ENCODE measurements around the gene PHACTR3. TPM values are rescaled to one million over a fixed set of nuclear protein-coding genes. Genes with fewer than 3 reads are reported as not detected.
"Not testable (repeated sequence)": the region's sequence is repeated elsewhere in the genome, so short reads cannot be mapped to it uniquely, and the experiment has no call there.

PHACTR3 gene
- total RNA-seq, 1 experiment from 2014 or later: not detected

DNA sequence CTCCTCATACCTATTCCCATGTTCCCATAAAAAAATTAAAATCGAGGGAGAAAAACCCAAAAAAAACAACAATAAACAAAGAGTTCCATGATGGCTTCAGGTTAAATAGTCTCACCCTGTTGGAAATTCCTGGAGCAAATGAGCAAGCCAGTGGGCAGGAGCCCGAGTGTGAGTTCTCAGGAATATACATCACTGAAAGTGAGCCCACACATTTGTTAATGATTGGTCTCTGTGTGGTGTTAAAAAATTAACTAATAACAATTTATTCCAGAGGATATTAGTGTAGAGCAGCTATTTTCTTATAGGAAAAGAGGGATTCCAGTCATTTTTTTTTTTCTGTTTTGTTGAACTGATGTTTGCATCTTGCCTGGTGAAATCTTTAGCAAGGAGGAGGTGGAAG is 12.9 kb downstream of the PHACTR3 start:
- H3K4me1 ChIP-seq: no peaks in the 10 kb centered on the region
- H3K4me3 ChIP-seq: no peak overlapping the region
- H3K9me3 ChIP-seq (replicated peaks): no peaks in the 10 kb centered on the region
- no peaks in the 10 kb centered on the region for H3K36me3 ChIP-seq
- no peak overlapping the region for H3K27ac ChIP-seq
- peaks cover 55% of the 10 kb centered on the region for H3K27me3 ChIP-seq
- no peak for DNase-seq

DNA sequence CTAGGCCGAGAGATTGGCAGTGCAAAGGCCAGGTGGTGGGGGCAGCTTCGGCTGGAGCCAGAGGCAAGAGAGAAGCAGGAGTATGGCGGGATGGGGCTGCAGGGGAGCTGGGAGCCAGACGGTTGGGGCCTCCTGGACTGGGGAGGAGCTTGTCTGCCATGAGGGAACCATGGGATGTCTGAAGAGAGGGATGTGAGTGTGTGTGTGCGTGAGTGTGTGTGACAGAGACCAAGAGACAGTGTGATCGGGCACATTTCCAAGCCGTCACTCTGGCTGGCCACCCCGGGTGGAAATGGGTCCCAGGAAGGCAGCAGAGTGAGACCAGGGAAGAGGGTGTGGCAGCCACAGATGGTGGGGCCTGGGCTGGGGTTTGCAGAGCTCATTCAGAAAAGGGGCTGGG is 13.8 kb downstream of the PHACTR3 start:
- no peak for DNase-seq
- Histone ChIP-seq H3K4me1 (no peaks in the 10 kb centered on the region), H3K9me3 (replicated peaks) (no peaks in the 10 kb centered on the region), H3K27ac (no peak overlapping the region), H3K36me3 (no peaks in the 10 kb centered on the region), H3K4me3 (no peak overlapping the region), H3K27me3 (peaks cover 60% of the 10 kb centered on the region)

DNA sequence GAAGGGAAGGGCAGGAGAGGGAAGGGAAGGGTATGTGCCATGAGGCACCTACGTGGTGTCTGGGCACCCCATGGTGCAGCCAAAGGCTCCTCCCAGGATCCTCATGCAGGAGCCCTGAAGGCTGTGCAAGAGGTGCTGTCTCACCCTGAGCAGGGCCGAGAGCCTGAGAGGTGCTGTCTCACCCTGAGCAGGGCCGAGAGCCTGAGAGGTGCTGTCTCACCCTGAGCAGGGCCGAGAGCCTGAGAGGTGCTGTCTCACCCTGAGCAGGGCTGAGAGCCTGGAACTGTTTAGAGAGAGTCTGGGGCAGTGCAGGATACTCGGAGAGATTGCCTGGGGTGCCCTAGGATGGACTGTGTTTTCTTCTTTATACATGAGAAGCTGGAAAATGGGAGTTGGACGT is 14.2 kb downstream of the PHACTR3 start:
- H3K36me3 ChIP-seq; H3K27ac ChIP-seq; H3K4me1 ChIP-seq; H3K4me3 ChIP-seq; H3K9me3 ChIP-seq (replicated peaks); DNase-seq: not testable (repeated sequence)
- H3K27me3 ChIP-seq: peaks cover 64% of the 10 kb centered on the region

DNA sequence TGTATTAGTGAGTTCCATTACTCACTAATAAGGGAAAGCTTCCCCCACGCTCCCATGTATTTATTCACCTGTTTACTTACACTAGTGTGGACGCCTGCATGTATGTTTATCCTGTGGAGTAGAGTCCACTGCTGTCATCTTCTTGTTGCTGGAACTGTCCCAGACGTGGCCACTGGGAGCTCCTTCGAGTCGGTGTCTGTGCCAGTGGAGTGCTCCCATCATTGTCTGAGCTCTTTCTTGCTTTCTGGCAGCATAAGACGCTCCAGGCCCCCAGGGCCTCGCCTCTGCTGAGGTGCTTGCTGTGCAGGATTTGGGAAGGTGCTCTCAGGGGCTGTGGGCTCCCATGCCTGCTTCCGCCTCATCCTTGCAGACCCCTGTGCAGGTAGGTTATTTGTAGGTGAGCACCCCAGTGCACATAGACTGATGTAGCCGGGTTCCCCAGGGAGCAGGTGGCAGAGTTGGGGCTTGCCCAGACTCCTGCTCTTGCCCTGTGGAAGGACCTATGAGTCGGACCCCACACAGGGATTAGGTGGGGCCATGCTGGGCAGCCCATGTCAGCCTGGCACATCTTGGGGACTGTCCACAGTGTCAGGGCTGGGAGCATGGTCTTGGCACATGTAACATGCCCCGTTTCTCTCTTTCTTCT is 16.6 kb downstream of the PHACTR3 start:
- no peaks in the 10 kb centered on the region for H3K4me1 ChIP-seq
- no peak overlapping the region for H3K4me3 ChIP-seq
- H3K27ac ChIP-seq: no peak overlapping the region
- H3K9me3 ChIP-seq (replicated peaks): no peaks in the 10 kb centered on the region
- H3K27me3 ChIP-seq: peaks cover 55% of the 10 kb centered on the region
- no peak for DNase-seq
- no peaks in the 10 kb centered on the region for H3K36me3 ChIP-seq

DNA sequence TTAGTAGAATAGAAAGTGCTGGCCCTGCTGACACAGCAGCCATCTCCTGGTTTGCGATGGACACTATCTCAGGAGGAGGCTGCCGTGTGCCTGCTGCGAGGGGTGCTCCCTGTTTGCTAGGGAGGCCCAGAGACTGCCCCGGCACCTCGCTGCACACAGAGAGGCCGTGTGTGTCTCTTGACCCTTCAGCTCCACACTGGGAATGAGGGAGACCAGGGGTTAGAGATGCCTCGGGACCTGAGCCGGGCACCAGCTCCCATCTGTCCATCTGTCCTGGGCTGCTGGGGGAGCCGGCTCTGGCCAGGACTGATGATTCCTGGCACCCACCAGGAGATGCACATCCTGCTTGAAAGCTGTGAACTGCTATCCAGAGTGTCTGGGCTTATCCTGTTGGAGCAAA is 18.2 kb downstream of the PHACTR3 start:
- Histone ChIP-seq H3K27me3 (peaks cover 43% of the 10 kb centered on the region), H3K9me3 (replicated peaks) (no peaks in the 10 kb centered on the region), H3K4me3 (no peak overlapping the region), H3K4me1 (no peaks in the 10 kb centered on the region), H3K27ac (no peak overlapping the region), H3K36me3 (no peaks in the 10 kb centered on the region)
- DNase-seq: no peak

DNA sequence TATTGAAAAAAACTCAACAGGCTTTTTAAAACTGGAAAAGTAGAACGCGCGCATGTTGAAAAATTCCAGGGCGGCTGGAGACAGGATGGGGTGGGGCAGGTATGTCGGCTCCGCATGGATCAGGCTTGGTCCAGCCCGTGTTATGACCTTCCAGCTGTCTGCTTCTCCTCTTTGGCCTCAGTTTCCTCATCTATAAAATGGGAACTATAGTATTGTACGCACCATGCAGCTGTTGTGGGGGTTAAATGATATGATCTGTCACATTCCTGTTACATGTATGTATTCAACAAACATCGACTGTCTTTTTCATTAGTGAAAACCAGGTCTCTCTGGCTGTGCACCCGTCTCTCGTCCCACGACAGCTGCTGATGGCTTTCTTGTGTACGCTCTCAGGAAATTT is 18.8 kb downstream of the PHACTR3 start:
- Histone ChIP-seq H3K4me1 (no peaks in the 10 kb centered on the region), H3K27me3 (peaks cover 41% of the 10 kb centered on the region), H3K4me3 (no peak overlapping the region), H3K9me3 (replicated peaks) (no peaks in the 10 kb centered on the region), H3K36me3 (no peaks in the 10 kb centered on the region), H3K27ac (no peak overlapping the region)
- DNase-seq: no peak

DNA sequence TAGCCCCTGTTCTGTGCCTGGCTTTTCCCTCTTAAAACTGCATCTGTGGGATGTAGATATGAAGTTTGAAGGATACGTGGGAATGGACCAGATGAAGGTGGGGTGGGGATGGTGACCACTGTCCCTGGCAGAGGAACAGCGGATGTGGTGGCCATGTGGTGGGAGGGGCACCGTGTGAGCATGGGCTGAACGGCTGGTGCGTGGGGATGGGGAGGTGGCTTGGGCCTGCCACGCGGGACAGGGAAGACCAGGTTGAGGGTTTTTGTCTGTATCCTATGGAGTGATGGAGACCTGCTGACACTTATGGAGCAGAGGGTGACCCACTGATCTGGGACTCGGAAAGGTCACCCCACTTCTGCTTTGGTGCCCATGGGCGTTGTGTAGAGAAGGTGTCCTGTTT is 19.2 kb downstream of the PHACTR3 start:
- no peaks in the 10 kb centered on the region for H3K9me3 ChIP-seq (replicated peaks)
- H3K27me3 ChIP-seq: peaks cover 43% of the 10 kb centered on the region
- no peak overlapping the region for H3K27ac ChIP-seq
- H3K4me3 ChIP-seq: no peak overlapping the region
- H3K36me3 ChIP-seq: no peaks in the 10 kb centered on the region
- H3K4me1 ChIP-seq: no peaks in the 10 kb centered on the region
- DNase-seq: no peak

DNA sequence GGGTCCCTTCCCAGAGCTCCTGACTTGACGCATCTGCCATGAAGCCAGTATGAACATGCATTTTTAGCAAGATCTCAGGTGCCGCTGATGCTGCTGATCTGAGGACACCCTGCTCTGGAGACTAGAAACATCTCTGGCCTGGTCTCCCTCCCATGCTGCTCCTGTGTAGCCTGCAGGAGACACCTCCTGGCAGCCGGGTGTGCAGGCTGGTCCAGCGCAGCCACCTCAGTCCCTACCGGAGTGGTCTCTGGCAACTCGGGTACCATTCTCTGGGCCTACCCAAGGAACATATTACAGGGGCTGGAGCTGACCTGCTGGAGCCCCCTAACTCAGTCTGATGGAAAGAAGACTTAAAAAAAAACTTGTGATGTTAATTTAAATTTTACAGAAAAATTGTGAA is 20.1 kb downstream of the PHACTR3 start:
- Histone ChIP-seq H3K9me3 (replicated peaks) (no peaks in the 10 kb centered on the region), H3K36me3 (no peaks in the 10 kb centered on the region), H3K4me1 (no peaks in the 10 kb centered on the region), H3K27me3 (peaks cover 52% of the 10 kb centered on the region), H3K4me3 (no peak overlapping the region), H3K27ac (no peak overlapping the region)
- no peak for DNase-seq

DNA sequence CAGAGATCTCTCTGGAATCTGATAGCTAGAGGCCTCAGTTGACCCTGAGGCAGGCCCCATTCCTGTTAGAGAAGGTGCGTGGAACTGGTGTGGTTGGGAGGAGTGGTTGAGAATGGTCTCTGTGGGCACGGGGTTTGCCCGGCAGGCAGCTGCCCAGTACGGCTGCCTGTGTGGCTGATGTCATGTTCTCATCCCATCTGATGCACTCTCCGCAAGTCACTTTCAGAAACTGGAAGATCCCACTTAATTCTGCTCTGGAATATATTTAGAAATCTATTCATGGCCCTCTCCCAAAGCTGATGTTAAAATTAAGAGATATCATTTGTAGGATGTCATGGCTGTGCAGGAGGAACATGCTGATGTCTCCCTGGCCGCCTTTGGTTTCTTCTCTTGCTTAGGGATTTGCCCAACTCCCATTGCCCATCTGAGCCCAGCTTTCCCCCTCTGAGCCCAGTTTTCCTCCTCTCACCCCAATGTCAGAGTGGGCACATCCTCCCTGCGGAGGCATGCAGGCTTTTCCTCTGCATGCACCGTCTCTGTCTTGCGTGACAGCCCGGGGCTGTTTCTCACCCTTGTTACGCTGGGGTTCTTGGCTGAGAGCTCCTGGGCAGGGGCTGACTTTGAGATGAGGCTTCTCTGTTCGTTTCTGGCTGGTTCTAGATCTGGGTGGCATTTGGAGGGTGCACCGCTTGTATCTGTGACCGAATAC is 21.0 kb downstream of the PHACTR3 start:
- no peak for DNase-seq
- no peaks in the 10 kb centered on the region for H3K36me3 ChIP-seq
- no peak overlapping the region for H3K27ac ChIP-seq
- H3K4me3 ChIP-seq: no peak overlapping the region
- peaks cover 52% of the 10 kb centered on the region for H3K27me3 ChIP-seq
- no peaks in the 10 kb centered on the region for H3K9me3 ChIP-seq (replicated peaks)
- no peaks in the 10 kb centered on the region for H3K4me1 ChIP-seq

DNA sequence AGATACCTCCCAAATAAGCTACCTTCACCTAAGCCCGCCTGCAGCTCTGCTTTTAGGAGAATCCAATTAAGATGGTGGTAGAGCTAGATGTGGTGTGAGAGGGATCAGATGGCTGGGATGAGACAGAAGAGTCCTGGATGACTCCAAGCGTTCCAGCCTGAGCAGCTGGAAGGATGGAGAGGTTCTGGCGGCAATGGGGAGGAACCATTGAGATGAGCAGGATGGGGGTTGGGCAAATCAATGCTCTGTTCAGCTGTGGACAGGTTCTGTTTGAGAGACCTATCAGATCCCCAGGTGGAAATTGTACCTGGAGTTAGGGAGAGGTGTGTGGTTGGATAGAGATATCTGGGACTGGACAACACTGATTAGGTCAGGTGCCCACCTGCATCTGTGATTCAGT is 23.0 kb downstream of the PHACTR3 start:
- no peak for DNase-seq
- Histone ChIP-seq H3K27me3 (peaks cover 57% of the 10 kb centered on the region), H3K36me3 (no peaks in the 10 kb centered on the region), H3K9me3 (replicated peaks) (no peaks in the 10 kb centered on the region), H3K4me1 (no peaks in the 10 kb centered on the region), H3K4me3 (no peak overlapping the region), H3K27ac (no peak overlapping the region)

DNA sequence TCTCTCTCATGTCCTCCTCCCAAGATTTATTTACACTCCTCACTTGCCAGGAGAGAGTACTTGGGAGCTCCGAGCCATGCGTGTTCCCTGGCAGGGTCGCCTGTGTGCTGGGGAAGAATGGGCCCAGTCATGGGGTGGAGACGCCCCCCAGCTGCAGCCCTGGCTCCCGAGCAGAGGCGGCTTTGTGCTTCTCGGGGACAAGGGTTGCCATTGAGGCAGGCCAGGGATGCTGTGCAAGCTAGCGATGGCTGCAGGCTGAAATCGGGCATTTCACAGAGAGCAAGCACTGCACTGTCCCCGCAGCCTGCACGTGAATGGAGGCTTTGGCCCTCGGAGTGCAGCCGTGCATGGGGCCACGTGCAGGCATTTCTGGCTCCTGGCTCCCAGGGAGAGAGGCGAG is 23.8 kb downstream of the PHACTR3 start:
- H3K36me3 ChIP-seq: no peaks in the 10 kb centered on the region
- no peak overlapping the region for H3K27ac ChIP-seq
- H3K27me3 ChIP-seq: peaks cover 56% of the 10 kb centered on the region
- H3K9me3 ChIP-seq (replicated peaks): no peaks in the 10 kb centered on the region
- no peaks in the 10 kb centered on the region for H3K4me1 ChIP-seq
- no peak overlapping the region for H3K4me3 ChIP-seq
- no peak for DNase-seq

DNA sequence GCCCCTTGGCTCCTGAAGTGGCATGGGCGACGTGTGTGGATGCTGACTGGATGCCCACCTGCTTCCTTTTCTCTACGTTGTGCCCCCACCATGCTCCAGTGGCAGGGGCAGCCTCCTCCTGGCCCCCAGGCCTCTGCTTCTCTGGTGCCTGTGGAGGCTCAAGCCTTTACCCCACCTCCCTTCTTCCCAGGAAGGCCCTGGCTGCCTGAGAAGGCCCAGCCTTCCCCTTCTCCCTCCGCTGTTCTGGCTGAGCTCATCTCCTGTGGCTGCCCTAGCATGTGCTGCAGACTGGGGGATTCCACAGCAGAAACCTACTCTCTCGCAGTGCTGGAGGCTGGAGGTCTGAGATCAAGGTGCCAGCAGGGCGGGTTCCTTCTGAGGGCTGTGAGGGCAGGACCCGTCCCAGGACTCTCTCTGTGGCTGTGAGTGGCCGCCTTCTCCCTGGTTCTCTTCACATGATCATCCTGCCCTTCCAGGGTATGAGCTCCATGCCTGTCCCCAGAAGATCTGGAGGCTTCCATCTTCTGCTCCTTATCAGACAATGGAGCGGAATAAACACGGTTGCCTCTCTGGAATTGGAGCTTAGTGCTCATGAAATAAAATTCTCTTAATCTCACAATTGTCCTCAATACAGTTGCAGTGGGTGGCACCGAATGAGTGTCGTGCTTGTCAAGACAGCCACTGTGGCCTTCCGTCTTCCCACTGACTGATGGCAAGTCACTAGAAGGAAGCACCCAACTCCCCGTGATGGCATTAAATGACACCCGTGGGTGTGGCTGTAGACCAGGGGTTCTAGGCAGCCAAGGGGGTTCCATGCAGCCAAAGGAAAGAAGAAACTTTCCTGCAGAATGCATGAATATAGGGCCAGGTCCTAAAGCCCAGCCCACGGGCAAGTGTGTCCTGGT is 25.1 kb downstream of the PHACTR3 start:
- Histone ChIP-seq H3K4me1 (no peaks in the 10 kb centered on the region), H3K9me3 (replicated peaks) (no peaks in the 10 kb centered on the region), H3K27me3 (peaks cover 58% of the 10 kb centered on the region), H3K27ac (no peak overlapping the region), H3K4me3 (no peak overlapping the region), H3K36me3 (no peaks in the 10 kb centered on the region)
- DNase-seq: no peak

DNA sequence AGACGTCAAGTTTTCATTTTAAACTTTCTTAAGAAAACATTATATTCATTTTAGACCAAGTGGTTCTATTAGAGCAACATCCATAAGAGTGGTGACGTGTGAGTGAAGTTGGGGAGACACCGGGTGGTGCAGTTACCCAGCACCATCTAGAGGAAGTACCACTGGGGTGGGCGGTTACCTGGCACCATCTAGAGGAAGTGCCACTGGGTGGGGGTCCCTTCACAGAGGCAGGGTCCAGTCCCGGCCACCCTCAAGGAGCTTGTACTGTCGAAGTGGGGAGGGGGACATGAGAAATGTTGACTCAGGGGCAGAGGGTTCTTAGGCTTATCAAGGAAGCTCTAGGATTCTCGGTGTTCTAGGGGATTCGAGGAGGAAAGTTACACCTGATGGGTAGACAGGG is 26.2 kb downstream of the PHACTR3 start:
- H3K4me3 ChIP-seq: no peak overlapping the region
- H3K36me3 ChIP-seq: no peaks in the 10 kb centered on the region
- DNase-seq: no peak
- H3K27ac ChIP-seq: no peak overlapping the region
- no peaks in the 10 kb centered on the region for H3K9me3 ChIP-seq (replicated peaks)
- H3K27me3 ChIP-seq: peaks cover 59% of the 10 kb centered on the region
- no peaks in the 10 kb centered on the region for H3K4me1 ChIP-seq

DNA sequence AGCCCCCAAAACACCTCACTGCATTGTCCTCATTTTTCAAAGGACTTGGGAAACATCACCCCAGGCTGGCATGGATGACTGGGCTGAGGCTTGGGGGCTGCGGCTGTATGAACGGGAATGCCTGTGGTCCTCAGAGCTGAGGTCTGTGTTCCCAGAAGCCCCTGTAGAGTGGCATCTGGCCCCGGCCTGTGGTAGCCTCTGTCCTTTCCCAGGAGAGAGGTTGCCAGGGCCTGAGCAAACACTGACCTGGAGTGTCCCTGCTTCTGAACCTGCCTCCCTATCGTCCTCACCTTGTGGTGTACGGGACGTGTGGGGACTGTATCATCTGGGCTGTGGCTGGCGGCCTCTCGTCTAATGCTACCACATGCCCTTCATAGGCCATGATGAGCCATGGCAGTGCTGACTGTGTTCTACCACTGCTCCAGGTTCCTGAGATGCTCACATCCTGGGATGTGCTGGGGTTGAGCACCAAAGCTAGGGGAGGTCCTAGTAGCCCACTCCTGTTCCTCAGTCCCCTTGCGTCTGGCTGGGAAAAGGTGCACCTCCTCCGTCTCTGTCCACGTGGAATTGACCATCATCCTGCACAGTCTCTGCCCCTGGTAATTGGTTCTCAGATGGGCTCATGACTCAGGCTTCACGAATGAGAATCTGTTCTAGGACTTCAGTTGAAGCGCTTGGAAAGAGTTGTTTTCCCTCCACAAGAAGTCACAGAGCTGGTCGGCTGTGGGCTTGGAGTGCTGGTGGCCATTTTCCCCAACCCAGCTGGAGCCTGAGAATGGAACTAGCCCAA is 27.6 kb downstream of the PHACTR3 start:
- H3K36me3 ChIP-seq: no peaks in the 10 kb centered on the region
- no peak for DNase-seq
- H3K4me3 ChIP-seq: no peak overlapping the region
- peaks cover 58% of the 10 kb centered on the region for H3K27me3 ChIP-seq
- H3K27ac ChIP-seq: no peak overlapping the region
- no peaks in the 10 kb centered on the region for H3K9me3 ChIP-seq (replicated peaks)
- no peaks in the 10 kb centered on the region for H3K4me1 ChIP-seq
